Spleen (tissue), 7 donors: ENCODE data around the gene SIVA1.
A peak's percentile ranks its signal among the peaks of the same experiment; 100 is the strongest.

Source experiments
- POLR2AphosphoS5 ChIP-seq, 3 donors: sonication (generic); formaldehyde crosslinking; IDR thresholded peaks; one replicate each; pipeline ENCODE4 v1.5.1; 2017; ENCODE audit warnings: antibody characterized with exemption in 3 of 3
- TF ChIP-seq, protein P1 (sequence below), 11 experiments: fragments of 200-600 bp in 7 of 11; fragments of 450-650 bp in 4 of 11; sonication (generic) in 4 of 11; IDR thresholded peaks in 8 of 11; conservative IDR thresholded peaks in 3 of 11; 1 replicate in 7 of 11; 2 replicates in 4 of 11; pipeline versions ENCODE4 v1.4.0 to v1.8.0; 2016 to 2021; ENCODE audit warnings: antibody characterized with exemption in 11 of 11, inconsistent platforms in 4 of 11, mild to moderate bottlenecking in 1 of 11
- donor health status: DM: no; HTN: no; CAD: no; lungs with moderate emphysema.
- donor health status: DM: no; HTN: no; CAD: no.
- donor health status: DM: no; HTN: no; CAD: no.

DNA sequence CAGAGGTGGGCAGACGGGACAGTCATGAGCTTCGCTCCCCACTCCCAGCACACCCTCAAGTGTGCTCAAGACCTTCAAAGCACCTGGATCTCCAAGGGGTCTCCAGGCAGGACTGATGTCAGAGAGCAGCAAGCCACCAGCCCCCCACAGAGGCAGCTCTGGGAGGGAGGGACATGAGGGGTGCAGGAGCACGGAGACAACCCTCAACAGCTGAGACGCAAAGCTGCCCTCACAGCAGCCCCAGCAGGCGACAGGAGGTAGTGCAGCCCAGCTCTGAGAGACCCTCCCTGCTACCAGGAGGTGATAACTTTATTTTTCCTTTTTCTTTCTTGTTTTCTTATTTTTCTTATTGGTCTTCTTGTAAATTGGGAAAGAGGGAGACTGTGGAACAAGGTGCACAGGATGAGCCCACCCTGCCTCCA lies 17.9 kb downstream of the SIVA1 start:
- TF ChIP-seq, protein P1, sequence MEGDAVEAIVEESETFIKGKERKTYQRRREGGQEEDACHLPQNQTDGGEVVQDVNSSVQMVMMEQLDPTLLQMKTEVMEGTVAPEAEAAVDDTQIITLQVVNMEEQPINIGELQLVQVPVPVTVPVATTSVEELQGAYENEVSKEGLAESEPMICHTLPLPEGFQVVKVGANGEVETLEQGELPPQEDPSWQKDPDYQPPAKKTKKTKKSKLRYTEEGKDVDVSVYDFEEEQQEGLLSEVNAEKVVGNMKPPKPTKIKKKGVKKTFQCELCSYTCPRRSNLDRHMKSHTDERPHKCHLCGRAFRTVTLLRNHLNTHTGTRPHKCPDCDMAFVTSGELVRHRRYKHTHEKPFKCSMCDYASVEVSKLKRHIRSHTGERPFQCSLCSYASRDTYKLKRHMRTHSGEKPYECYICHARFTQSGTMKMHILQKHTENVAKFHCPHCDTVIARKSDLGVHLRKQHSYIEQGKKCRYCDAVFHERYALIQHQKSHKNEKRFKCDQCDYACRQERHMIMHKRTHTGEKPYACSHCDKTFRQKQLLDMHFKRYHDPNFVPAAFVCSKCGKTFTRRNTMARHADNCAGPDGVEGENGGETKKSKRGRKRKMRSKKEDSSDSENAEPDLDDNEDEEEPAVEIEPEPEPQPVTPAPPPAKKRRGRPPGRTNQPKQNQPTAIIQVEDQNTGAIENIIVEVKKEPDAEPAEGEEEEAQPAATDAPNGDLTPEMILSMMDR (IDR thresholded peaks at IDR 0.05 in 8 of 11, conservative IDR thresholded peaks at IDR 0.05 in 3 of 11) = peak in 7 of 11 experiments; percentile 22 to 57 (median 46)
- TF ChIP-seq POLR2AphosphoS5 (IDR thresholded peaks at IDR 0.05) = peak in 1 of 3 donors; percentile 13
